ENCODE data around the gene PIAS2. TPM values are rescaled to one million over a fixed set of nuclear protein-coding genes. Genes with fewer than 3 reads are reported as not detected.

PIAS2 gene
- total RNA-seq, 3 donors from 2014 or later (not counting 1 experiment from before 2014, with no cell fraction given), result 48.9 to 55.9 (median 50.0) TPM

DNA sequence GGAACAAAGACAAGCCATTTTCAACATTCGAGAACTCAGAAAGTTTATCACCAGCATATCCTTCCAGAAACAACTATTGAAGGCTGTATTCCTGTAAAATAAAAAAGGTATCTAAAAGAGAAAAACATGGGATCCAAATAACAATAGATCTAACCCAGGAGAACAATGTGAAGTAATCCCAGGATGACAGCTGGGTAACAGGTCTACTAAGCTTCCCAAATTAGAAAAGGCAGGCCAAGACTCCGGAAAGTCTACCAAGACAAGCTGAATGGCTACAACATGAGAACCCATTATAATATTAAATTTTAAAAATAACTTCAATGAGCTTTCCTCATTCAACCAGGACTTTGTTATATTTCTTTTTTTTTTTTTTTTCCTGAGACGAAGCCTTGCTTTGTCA, 6.5 kb downstream of the PIAS2 start:
- no peak overlapping the region for H3K27ac Mint-ChIP-seq
- ATAC-seq, result no peak
- intact Hi-C loops (cut with micrococcal nuclease), result no loop called here
- no peaks in the 10 kb centered on the region for H3K36me3 ChIP-seq (ENCODE audit: control insufficient read depth, insufficient read depth, low read length)
- TF ChIP-seq, protein P1, sequence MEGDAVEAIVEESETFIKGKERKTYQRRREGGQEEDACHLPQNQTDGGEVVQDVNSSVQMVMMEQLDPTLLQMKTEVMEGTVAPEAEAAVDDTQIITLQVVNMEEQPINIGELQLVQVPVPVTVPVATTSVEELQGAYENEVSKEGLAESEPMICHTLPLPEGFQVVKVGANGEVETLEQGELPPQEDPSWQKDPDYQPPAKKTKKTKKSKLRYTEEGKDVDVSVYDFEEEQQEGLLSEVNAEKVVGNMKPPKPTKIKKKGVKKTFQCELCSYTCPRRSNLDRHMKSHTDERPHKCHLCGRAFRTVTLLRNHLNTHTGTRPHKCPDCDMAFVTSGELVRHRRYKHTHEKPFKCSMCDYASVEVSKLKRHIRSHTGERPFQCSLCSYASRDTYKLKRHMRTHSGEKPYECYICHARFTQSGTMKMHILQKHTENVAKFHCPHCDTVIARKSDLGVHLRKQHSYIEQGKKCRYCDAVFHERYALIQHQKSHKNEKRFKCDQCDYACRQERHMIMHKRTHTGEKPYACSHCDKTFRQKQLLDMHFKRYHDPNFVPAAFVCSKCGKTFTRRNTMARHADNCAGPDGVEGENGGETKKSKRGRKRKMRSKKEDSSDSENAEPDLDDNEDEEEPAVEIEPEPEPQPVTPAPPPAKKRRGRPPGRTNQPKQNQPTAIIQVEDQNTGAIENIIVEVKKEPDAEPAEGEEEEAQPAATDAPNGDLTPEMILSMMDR (IDR thresholded peaks at IDR 0.05), result no peak
- H3K4me3 ChIP-seq (ENCODE audit: low read length), result no peak overlapping the region
- WGBS (ENCODE audit: insufficient coverage), result 93% methylated on average over 2 of the region's 3 CpGs
- no peak overlapping the region for H3K27ac ChIP-seq (ENCODE audit: low read length)
- DNase-seq, result no peak
- no peaks in the 10 kb centered on the region for H3K9me3 Mint-ChIP-seq
- no peak overlapping the region for H3K4me3 Mint-ChIP-seq
- H3K4me1 ChIP-seq (ENCODE audit: control insufficient read depth, insufficient read depth, low read length), result peaks cover 2% of the 10 kb centered on the region
- H3K4me1 Mint-ChIP-seq, result peaks cover 19 to 28% of the 10 kb centered on the region in 2 donors
- no peaks in the 10 kb centered on the region for H3K36me3 Mint-ChIP-seq
- no peaks in the 10 kb centered on the region for H3K9me3 ChIP-seq (ENCODE audit: control insufficient read depth, insufficient read depth, low read length)
- no peaks in the 10 kb centered on the region for H3K27me3 ChIP-seq (ENCODE audit: control insufficient read depth, insufficient read depth, low read length)
- no peaks in the 10 kb centered on the region for H3K27me3 Mint-ChIP-seq (ENCODE audit: low read depth in 2 of 2)

DNA sequence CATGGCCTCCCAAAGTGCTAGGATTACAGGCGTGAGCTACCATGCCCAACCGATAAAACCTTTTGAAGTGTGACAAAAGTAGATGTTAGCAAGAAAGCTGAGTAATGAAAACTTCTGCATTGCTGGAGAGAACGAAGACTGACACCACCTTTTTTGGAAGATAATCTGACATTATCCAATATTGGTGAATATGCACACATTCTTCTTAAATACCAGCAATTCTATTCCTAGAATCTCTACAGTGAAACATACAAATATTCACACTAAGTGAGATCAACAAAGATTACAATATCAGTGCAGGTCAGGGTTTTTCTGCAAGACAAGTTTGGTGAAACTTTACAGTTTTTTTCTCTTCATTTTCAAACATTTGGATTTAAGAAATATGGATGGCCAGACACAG, 7.8 kb downstream of the PIAS2 start:
- H3K27ac Mint-ChIP-seq, result no peak overlapping the region
- H3K9me3 Mint-ChIP-seq, result no peaks in the 10 kb centered on the region
- H3K4me3 ChIP-seq (ENCODE audit: low read length), result no peak overlapping the region
- intact Hi-C loops (cut with micrococcal nuclease), result no loop called here
- TF ChIP-seq, protein P1 (IDR thresholded peaks at IDR 0.05), result no peak
- H3K27ac ChIP-seq (ENCODE audit: low read length), result no peak overlapping the region
- H3K36me3 ChIP-seq (ENCODE audit: control insufficient read depth, insufficient read depth, low read length), result no peaks in the 10 kb centered on the region
- no peaks in the 10 kb centered on the region for H3K36me3 Mint-ChIP-seq
- H3K4me3 Mint-ChIP-seq, result no peak overlapping the region
- WGBS (ENCODE audit: insufficient coverage), result 94% methylated on average over 3 of the region's 3 CpGs
- no peak for ATAC-seq
- H3K27me3 Mint-ChIP-seq (ENCODE audit: low read depth in 2 of 2), result no peaks in the 10 kb centered on the region
- no peak for DNase-seq
- no peaks in the 10 kb centered on the region for H3K27me3 ChIP-seq (ENCODE audit: control insufficient read depth, insufficient read depth, low read length)
- no peaks in the 10 kb centered on the region for H3K9me3 ChIP-seq (ENCODE audit: control insufficient read depth, insufficient read depth, low read length)
- no peaks in the 10 kb centered on the region for H3K4me1 ChIP-seq (ENCODE audit: control insufficient read depth, insufficient read depth, low read length)
- peaks cover 12 to 21% of the 10 kb centered on the region in 2 donors for H3K4me1 Mint-ChIP-seq

DNA sequence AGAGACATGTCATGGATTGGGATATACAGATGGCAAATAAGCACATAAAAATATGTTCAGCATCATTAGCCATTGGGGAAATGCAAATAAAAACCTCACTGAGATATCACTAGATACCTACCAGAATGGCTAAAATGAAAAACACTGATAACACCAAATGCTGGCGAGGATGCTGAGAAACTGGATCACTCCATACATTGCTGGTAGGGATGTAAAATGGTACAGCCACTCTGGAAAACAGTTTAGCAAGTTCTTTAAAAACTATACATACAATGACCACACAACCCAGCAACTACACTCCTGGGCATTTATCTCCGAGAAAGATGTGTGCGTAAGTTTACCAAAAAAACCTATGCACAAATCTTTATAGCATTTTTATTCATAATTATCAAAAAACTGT, 13.9 kb downstream of the PIAS2 start:
- intact Hi-C loops (cut with micrococcal nuclease), result no loop called here
- Histone ChIP-seq H3K27ac (ENCODE audit: low read length) (no peak overlapping the region), H3K4me1 (ENCODE audit: control insufficient read depth, insufficient read depth, low read length) (no peaks in the 10 kb centered on the region), H3K9me3 (ENCODE audit: control insufficient read depth, insufficient read depth, low read length) (no peaks in the 10 kb centered on the region), H3K27me3 (ENCODE audit: control insufficient read depth, insufficient read depth, low read length) (no peaks in the 10 kb centered on the region), H3K4me3 (ENCODE audit: low read length) (no peak overlapping the region), H3K36me3 (ENCODE audit: control insufficient read depth, insufficient read depth, low read length) (peaks cover 2% of the 10 kb centered on the region)
- Mint-ChIP-seq H3K27me3 (ENCODE audit: low read depth in 2 of 2) (no peaks in the 10 kb centered on the region), H3K27ac (no peak overlapping the region), H3K9me3 (no peaks in the 10 kb centered on the region), H3K36me3 (no peaks in the 10 kb centered on the region), H3K4me3 (no peak overlapping the region), H3K4me1 (peaks cover 18 to 22% of the 10 kb centered on the region in 2 donors)
- WGBS (ENCODE audit: insufficient coverage), result 93% methylated on average over 3 of the region's 3 CpGs
- ATAC-seq, result no peak
- TF ChIP-seq, protein P1 (IDR thresholded peaks at IDR 0.05), result no peak
- DNase-seq, result no peak

DNA sequence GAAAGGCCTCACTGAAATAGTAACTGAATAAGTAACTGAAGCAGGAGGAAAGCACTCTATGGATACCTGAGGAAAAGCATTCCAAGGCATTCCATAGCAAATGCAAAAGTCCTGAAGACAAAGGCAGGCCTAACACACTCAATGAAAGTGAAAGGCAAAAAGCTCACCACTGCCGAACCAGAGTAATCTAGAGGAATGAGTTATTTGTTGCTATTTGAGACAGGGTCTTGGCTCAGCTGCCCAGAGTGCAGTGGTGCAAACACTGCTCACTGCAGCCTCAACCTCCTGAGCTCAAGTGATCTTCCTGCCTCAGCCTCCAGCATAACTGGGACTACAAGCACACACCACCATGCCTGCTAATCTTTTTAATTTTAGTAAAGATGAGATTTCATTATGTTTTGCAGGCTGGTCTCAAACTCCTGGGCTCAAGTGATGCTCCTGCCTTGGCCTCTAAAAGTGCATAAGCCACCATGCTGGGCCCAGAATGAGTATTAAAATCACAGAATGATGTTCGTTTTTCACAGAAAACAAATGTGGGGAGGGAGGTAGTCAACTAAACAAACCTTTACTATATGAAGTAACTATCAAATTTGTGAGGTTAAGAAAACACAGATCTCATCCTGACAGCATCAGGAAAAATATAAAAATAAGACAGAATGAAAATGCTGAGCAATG, 17.9 kb downstream of the PIAS2 start:
- Mint-ChIP-seq H3K36me3 (no peaks in the 10 kb centered on the region), H3K27ac (no peak overlapping the region), H3K4me3 (no peak overlapping the region), H3K9me3 (no peaks in the 10 kb centered on the region), H3K4me1 (peaks cover 6 to 10% of the 10 kb centered on the region in 2 donors), H3K27me3 (ENCODE audit: low read depth in 2 of 2) (no peaks in the 10 kb centered on the region)
- ATAC-seq (no peak), DNase-seq (no peak)
- H3K36me3 ChIP-seq (ENCODE audit: control insufficient read depth, insufficient read depth, low read length), result peaks cover 2% of the 10 kb centered on the region
- 82% methylated on average over 1 of the region's 2 CpGs for WGBS (ENCODE audit: insufficient coverage)
- no peak overlapping the region for H3K27ac ChIP-seq (ENCODE audit: low read length)
- no peaks in the 10 kb centered on the region for H3K4me1 ChIP-seq (ENCODE audit: control insufficient read depth, insufficient read depth, low read length)
- no peaks in the 10 kb centered on the region for H3K27me3 ChIP-seq (ENCODE audit: control insufficient read depth, insufficient read depth, low read length)
- H3K4me3 ChIP-seq (ENCODE audit: low read length), result no peak overlapping the region
- TF ChIP-seq, protein P1 (IDR thresholded peaks at IDR 0.05), result no peak
- H3K9me3 ChIP-seq (ENCODE audit: control insufficient read depth, insufficient read depth, low read length), result no peaks in the 10 kb centered on the region
- intact Hi-C loops (cut with micrococcal nuclease), result no loop called here

Measured in natural killer cell (primary cell).